PC-3 (cell line): ENCODE results near the gene CCBE1.

Experiments used
- EZH2phosphoT487 ChIP-seq: fragments of 300-600 bp; sonication (generic); IDR thresholded peaks from 2 replicates; pipeline ENCODE4 v1.6.1; 2018; ENCODE audit warnings: mild to moderate bottlenecking, antibody characterized with exemption, low read length, borderline replicate concordance
- TF ChIP-seq, protein P1 (sequence below): fragments of 300-600 bp; sonication (generic); conservative IDR thresholded peaks from 2 replicates; pipeline ENCODE4 v1.5.1; 2017; ENCODE audit warnings: antibody characterized with exemption, low read depth, mild to moderate bottlenecking, low read length

DNA sequence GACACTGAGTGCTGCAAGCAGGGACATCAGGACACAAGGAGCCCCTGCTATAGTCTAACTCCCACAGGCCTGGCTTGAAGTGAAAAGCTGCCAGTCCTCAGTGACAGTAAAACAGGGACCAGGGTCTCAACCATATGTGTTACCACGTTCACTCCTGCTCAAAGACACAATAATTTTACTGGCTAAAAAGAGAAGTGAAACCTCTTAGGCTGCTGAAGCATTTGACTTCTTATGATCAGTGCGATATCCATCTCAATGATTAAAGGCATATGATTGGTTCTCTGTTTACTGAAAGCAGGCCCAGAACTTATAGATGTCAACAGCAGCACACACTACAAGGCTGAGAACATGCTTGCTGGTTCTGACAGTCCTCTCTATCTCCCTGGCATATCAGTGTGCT lies 208.3 kb downstream of the CCBE1 start:
- TF ChIP-seq, protein P1, sequence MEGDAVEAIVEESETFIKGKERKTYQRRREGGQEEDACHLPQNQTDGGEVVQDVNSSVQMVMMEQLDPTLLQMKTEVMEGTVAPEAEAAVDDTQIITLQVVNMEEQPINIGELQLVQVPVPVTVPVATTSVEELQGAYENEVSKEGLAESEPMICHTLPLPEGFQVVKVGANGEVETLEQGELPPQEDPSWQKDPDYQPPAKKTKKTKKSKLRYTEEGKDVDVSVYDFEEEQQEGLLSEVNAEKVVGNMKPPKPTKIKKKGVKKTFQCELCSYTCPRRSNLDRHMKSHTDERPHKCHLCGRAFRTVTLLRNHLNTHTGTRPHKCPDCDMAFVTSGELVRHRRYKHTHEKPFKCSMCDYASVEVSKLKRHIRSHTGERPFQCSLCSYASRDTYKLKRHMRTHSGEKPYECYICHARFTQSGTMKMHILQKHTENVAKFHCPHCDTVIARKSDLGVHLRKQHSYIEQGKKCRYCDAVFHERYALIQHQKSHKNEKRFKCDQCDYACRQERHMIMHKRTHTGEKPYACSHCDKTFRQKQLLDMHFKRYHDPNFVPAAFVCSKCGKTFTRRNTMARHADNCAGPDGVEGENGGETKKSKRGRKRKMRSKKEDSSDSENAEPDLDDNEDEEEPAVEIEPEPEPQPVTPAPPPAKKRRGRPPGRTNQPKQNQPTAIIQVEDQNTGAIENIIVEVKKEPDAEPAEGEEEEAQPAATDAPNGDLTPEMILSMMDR: no peak
- TF ChIP-seq EZH2phosphoT487: no peak
